ENCODE results near the gene ACE2.

ACE2 gene

DNA sequence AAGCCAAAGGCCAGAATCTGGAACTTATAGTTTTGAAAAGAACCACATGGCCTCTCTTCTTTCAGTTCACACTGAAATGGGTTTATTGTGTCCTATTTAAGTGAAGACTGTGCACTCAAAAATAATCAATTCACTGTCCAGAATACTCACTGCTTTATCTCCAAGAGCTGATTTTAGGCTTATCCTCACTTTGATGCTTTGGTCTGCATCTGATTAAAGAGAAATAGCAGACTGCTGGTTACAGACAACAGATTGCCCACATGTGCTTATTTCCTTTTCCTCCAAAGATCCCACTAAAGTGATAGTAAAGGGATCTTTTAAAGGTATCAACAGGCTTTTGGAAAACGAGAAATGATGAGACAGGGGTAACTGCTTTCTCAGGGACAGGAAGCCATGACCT lies 30.6 kb downstream of the ACE2 start:
- TF ChIP-seq, protein P1, sequence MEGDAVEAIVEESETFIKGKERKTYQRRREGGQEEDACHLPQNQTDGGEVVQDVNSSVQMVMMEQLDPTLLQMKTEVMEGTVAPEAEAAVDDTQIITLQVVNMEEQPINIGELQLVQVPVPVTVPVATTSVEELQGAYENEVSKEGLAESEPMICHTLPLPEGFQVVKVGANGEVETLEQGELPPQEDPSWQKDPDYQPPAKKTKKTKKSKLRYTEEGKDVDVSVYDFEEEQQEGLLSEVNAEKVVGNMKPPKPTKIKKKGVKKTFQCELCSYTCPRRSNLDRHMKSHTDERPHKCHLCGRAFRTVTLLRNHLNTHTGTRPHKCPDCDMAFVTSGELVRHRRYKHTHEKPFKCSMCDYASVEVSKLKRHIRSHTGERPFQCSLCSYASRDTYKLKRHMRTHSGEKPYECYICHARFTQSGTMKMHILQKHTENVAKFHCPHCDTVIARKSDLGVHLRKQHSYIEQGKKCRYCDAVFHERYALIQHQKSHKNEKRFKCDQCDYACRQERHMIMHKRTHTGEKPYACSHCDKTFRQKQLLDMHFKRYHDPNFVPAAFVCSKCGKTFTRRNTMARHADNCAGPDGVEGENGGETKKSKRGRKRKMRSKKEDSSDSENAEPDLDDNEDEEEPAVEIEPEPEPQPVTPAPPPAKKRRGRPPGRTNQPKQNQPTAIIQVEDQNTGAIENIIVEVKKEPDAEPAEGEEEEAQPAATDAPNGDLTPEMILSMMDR (IDR thresholded peaks at IDR 0.05) = no peak

GRCh38 chrX:15567886-15568616 lies 32.7 kb downstream of the ACE2 start:
- TF ChIP-seq, protein P1 (IDR thresholded peaks at IDR 0.05) = peak; percentile 67

DNA sequence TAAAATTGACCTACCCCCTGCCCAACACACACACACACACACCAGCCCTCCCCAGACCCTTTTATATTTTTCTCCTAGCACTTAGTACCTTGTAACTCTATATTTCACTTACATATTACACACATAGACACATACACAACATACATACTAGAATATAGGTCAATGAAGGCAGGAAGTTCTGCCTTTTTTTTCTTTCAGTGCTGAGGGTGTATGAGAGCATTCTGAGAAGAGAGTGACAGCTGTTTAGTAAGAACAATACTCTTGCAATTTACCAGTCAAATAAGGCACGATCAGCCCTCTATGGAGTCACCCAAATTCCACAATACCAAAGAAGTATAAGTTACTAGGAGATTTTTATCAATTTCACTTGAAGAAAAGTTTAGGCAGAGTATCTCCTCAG lies 33.5 kb downstream of the ACE2 start:
- TF ChIP-seq, protein P1 (IDR thresholded peaks at IDR 0.05) = no peak

DNA sequence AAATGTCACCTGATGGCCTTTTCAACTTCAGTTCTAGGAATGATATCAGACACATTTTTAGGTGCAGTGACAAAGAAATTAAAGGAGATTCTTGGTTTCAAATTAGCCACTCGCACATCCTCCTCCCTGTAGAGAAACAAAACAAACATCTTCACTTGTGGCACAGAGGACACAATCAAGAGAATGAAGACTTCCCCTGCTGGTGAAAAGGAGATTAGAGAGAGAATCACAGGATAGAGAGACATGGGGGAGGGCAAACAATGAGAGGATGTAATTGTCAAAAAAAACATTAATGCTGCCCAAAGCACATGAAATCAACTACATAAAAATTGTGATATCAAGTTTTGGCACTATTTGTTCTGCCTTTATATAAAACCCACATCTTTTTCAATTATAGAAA lies 34.5 kb downstream of the ACE2 start:
- TF ChIP-seq, protein P1 (IDR thresholded peaks at IDR 0.05) = peak; percentile 16; the same call in 1 of the 2 replicates

DNA sequence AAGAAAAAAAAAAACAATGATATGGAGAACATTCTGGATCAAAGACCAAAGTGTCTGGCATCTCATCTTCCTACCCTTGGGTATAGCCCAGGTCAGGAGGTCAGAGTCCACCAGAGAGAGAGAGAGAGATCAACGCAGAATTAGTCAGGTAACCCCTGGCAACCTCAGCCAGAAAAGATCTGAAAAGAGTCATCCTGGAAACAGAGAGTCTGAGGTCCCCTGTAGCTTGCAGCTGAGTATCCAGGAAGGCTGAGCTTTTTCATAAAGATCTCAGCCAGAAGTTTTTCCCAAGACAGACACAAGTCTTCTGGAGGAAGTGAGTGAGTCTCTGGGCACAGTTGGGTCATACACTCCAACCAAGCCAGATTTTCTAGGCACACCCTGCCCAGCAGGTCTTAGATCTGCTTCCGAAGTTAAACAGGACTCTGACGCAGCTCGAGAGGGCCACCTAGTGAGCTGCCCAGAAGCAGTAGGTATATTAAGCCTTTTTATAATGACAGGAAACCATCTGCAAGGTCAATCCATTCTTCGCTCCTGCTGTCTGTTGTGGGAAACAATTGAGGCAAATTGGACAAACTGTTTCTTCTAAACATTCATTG lies 35.7 kb downstream of the ACE2 start:
- TF ChIP-seq, protein P1 (IDR thresholded peaks at IDR 0.05) = peak; percentile 68

DNA sequence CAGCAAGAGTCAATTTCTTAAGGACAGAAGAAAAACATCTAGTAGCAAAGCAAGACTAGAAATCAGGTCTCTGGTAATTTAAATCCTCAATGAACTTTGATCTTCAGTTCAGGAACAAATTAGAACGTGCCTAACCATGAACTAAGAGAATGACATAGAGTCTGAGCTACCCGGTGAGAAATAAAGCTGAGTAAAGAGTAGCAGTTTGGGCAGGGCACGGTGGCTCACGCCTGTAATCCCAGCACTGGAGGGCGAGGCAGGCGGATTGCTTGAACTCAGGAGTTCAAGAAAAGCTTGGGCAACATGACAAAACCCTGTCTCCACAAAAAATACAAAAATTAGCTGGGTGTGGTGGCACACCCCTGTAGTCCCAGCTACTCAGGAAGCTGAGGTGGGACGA lies 37.7 kb downstream of the ACE2 start:
- TF ChIP-seq, protein P1 (IDR thresholded peaks at IDR 0.05) = no peak

DNA sequence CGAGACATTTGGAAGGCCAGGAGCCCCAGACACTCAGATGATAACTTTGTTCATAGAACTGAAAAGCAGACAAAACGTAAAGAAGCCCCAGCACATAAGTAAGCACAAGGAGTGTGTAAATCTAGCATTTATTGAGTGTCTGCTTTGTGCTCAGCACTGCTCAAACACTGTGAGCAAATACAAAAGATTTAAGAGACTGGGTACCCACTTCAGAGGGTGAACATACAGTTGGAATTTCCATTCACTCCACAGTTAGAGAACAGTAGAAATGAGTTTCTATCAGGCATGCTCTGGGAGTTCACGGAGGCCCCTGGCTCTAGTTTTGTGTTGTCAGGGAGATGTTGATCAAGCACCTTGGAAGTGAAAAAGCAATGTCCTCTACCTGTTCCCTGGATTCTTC lies 39.8 kb downstream of the ACE2 start:
- TF ChIP-seq, protein P1 (IDR thresholded peaks at IDR 0.05) = no peak
